Left ventricle myocardium inferior (tissue), 1 donor: ENCODE measurements around the gene EML6. TPM values are rescaled to one million over a fixed set of nuclear protein-coding genes. Genes with fewer than 3 reads are reported as not detected.

Experiments used
- DNase-seq: peaks from one replicate; pipeline ENCODE4 v3.0.0-alpha.2; 2020
- H3K27ac ChIP-seq: fragments of 200-600 bp; replicated peaks from 2 replicates; pipeline ENCODE4 v1.8.0; 2021
- H3K27me3 ChIP-seq: fragments of 200-600 bp; 2 replicates; pipeline ENCODE4 v1.8.0; 2021; ENCODE audit warnings: low read depth
- H3K36me3 ChIP-seq: fragments of 200-600 bp; 2 replicates; pipeline ENCODE4 v1.8.0; 2021
- H3K4me1 ChIP-seq: fragments of 200-600 bp; 2 replicates; pipeline ENCODE4 v1.8.0; 2021
- H3K4me3 ChIP-seq: fragments of 200-600 bp; 2 replicates; pipeline ENCODE4 v1.8.0; 2021; ENCODE audit warnings: mild to moderate bottlenecking, moderate library complexity
- H3K9me3 ChIP-seq: fragments of 200-600 bp; replicated peaks from 2 replicates; pipeline ENCODE4 v1.8.0; 2021
- CTCF ChIP-seq: fragments of 200-600 bp; IDR thresholded peaks from 2 replicates; pipeline ENCODE4 v1.8.0; 2021; ENCODE audit warnings: antibody characterized with exemption, mild to moderate bottlenecking, borderline replicate concordance
- intact Hi-C: fragments of 100-400 bp; cut with micrococcal nuclease; formaldehyde crosslinking; loops from one replicate; pipeline ENCODE4 v1.11.0; 2022
- total RNA-seq: library from RNA; stranded (reverse); fragmentation: NEBNext Ultra II Directional; extraction: Animal tissue kit (Norgen Biotek cat#: 25700); gene quantifications from one replicate; pipeline ENCODE4 v1.2.1, GENCODE V29; 2021
- donor health status: DM: no; HTN: yes; CAD: no; lungs with severe emphysema.

Gene EML6
- total RNA-seq, 1 donor from 2014 or later = 0.77 TPM

GRCh38 chr2:54954158-54954557, 230.7 kb downstream of the EML6 start:
- H3K9me3 ChIP-seq = no peaks in the 10 kb centered on the region
- TF ChIP-seq CTCF = no peak
- no peak overlapping the region for H3K27ac ChIP-seq
- intact Hi-C loops = no loop called here
- no peak overlapping the region for H3K4me3 ChIP-seq
- no peaks in the 10 kb centered on the region for H3K4me1 ChIP-seq
- peaks cover 86% of the 10 kb centered on the region for H3K27me3 ChIP-seq
- H3K36me3 ChIP-seq = no peaks in the 10 kb centered on the region
- DNase-seq = no peak

- Histone ChIP-seq H3K4me3 (no peak overlapping the region), H3K36me3 (no peaks in the 10 kb centered on the region), H3K27ac (no peak overlapping the region), H3K4me1 (no peaks in the 10 kb centered on the region), H3K9me3 (no peaks in the 10 kb centered on the region), H3K27me3 (peaks cover 88% of the 10 kb centered on the region)
- no peak for DNase-seq
- intact Hi-C loops = no loop called here
- TF ChIP-seq CTCF = no peak
Observed at GRCh38 chr2:54954705-54955357, 231.4 kb downstream of the EML6 start.

GRCh38 chr2:54955358-54956110, 232.1 kb downstream of the EML6 start:
- no peaks in the 10 kb centered on the region for H3K9me3 ChIP-seq
- no peak for TF ChIP-seq CTCF
- H3K4me3 ChIP-seq = no peak overlapping the region
- H3K4me1 ChIP-seq = no peaks in the 10 kb centered on the region
- H3K27me3 ChIP-seq = peaks cover 88% of the 10 kb centered on the region
- intact Hi-C loops = no loop called here
- no peak overlapping the region for H3K27ac ChIP-seq
- DNase-seq = no peak
- no peaks in the 10 kb centered on the region for H3K36me3 ChIP-seq

- no peak overlapping the region for H3K4me3 ChIP-seq
- H3K9me3 ChIP-seq = no peaks in the 10 kb centered on the region
- TF ChIP-seq CTCF = no peak
- no peak for DNase-seq
- no peaks in the 10 kb centered on the region for H3K36me3 ChIP-seq
- H3K27ac ChIP-seq = no peak overlapping the region
- H3K4me1 ChIP-seq = no peaks in the 10 kb centered on the region
- intact Hi-C loops = no loop called here
- H3K27me3 ChIP-seq = peaks cover 89% of the 10 kb centered on the region
Observed at GRCh38 chr2:54956111-54956627, 232.7 kb downstream of the EML6 start.

GRCh38 chr2:54957321-54957999, 234.0 kb downstream of the EML6 start:
- H3K4me1 ChIP-seq = no peaks in the 10 kb centered on the region
- no peak for DNase-seq
- H3K27me3 ChIP-seq = peaks cover 89% of the 10 kb centered on the region
- H3K36me3 ChIP-seq = no peaks in the 10 kb centered on the region
- no peak overlapping the region for H3K27ac ChIP-seq
- H3K4me3 ChIP-seq = no peak overlapping the region
- no peak for TF ChIP-seq CTCF
- no peaks in the 10 kb centered on the region for H3K9me3 ChIP-seq
- intact Hi-C loops = no loop called here
